ENCODE measurements around the gene IMMP2L.

- no peak for TF ChIP-seq EZH2 (IDR thresholded peaks at IDR 0.05; ENCODE audit: insufficient read depth, poor library complexity, severe bottlenecking)
- no peak for TF ChIP-seq EZH2phosphoT487 (IDR thresholded peaks at IDR 0.05; ENCODE audit: insufficient read depth, low read depth)
These were observed 479.9 kb downstream of the IMMP2L start for GRCh38 chr7:111082351-111082750.

Data from GM23248 (cell line).